HEK293 (cell line): ENCODE data around the gene EPOP.

Experiments used
- CTCF ChIA-PET: fragments of 350-600 bp; formaldehyde crosslinking; extraction: SDS; loops from one replicate; lab custom pipeline; 2021; ENCODE audit warnings: antibody characterized with exemption; lab: Yijun Ruan, JAX
- POLR2A ChIA-PET: fragments of 300-600 bp; formaldehyde crosslinking; extraction: SDS; loops from one replicate; lab custom pipeline; 2020; ENCODE audit warnings: antibody characterized with exemption, inconsistent platforms; lab: Yijun Ruan, JAX
- H3K27ac ChIP-seq: fragments of 200-500 bp; sonication (Bioruptor generic); 2 replicates; pipeline ENCODE4 v1.5.1; 2014; ENCODE audit warnings: low read depth, low read length, control low read depth, inconsistent platforms; ENCODE audit errors: extremely low read depth
- H3K36me3 ChIP-seq, 2 experiments: fragments of 200-500 bp in 1 of 2; sonication (Bioruptor generic) in 1 of 2; 1 replicate in 1 of 2; 2 replicates in 1 of 2; pipeline ENCODE4 v1.5.1; 2014 to 2017; ENCODE audit warnings: inconsistent platforms in 2 of 2, low read length in 2 of 2; ENCODE audit not compliant: control insufficient read depth in 2 of 2, insufficient read depth in 1 of 2
- H3K4me1 ChIP-seq: fragments of 200-500 bp; sonication (Bioruptor generic); 2 replicates; pipeline ENCODE4 v1.5.1; 2014; ENCODE audit warnings: mild to moderate bottlenecking, low read length, inconsistent platforms; ENCODE audit not compliant: control insufficient read depth, insufficient read depth
- H3K4me3 ChIP-seq: 2 replicates; pipeline ENCODE4 v1.5.1; 2011; ENCODE audit warnings: low read depth, mild to moderate bottlenecking, control low read depth, low read length, moderate library complexity
- H3K9me3 ChIP-seq: fragments of 200-500 bp; sonication (Bioruptor generic); 2 replicates; pipeline ENCODE4 v1.5.1; 2014; ENCODE audit warnings: low read depth, low read length, inconsistent platforms; ENCODE audit not compliant: control insufficient read depth, insufficient read depth
- BCL6B ChIP-seq: fragments of 450-650 bp; formaldehyde crosslinking; IDR thresholded peaks from 2 replicates; pipeline ENCODE4 v1.5.1; 2017; ENCODE audit warnings: missing biosample characterization, missing genetic modification characterization
- HOXD13 ChIP-seq: sonication (generic); formaldehyde crosslinking; IDR thresholded peaks from 2 replicates; pipeline ENCODE4 v1.8.0; 2022; ENCODE audit warnings: missing genetic modification reagents, borderline replicate concordance
- KLF9 ChIP-seq: fragments of 450-650 bp; formaldehyde crosslinking; IDR thresholded peaks from 2 replicates; pipeline ENCODE4 v1.5.1; 2016; ENCODE audit warnings: missing biosample characterization, missing genetic modification characterization, low read depth
- PATZ1 ChIP-seq: fragments of 450-650 bp; formaldehyde crosslinking; IDR thresholded peaks from 2 replicates; pipeline ENCODE4 v1.5.1; 2016; ENCODE audit warnings: missing biosample characterization, missing genetic modification characterization
- PRDM1 ChIP-seq: fragments of 450-650 bp; formaldehyde crosslinking; IDR thresholded peaks from 2 replicates; pipeline ENCODE4; 2016; ENCODE audit warnings: missing biosample characterization, missing genetic modification characterization
- SETDB1 ChIP-seq: IDR thresholded peaks from one replicate; pipeline ENCODE4 v1.6.1; 2017; ENCODE audit warnings: mild to moderate bottlenecking, low read length, moderate library complexity, mixed read lengths; ENCODE audit not compliant: insufficient read length
- ZBTB10 ChIP-seq: fragments of 450-650 bp; formaldehyde crosslinking; IDR thresholded peaks from 2 replicates; pipeline ENCODE4 v1.5.1; 2016; ENCODE audit warnings: missing biosample characterization, missing genetic modification characterization
- ZFP41 ChIP-seq: fragments of 450-650 bp; formaldehyde crosslinking; IDR thresholded peaks from 2 replicates; pipeline ENCODE4 v1.5.1; 2016; ENCODE audit warnings: missing biosample characterization, missing genetic modification characterization, borderline replicate concordance
- ZNF175 ChIP-seq: fragments of 450-650 bp; formaldehyde crosslinking; IDR thresholded peaks from 2 replicates; pipeline ENCODE4 v1.5.1; 2016; ENCODE audit warnings: missing biosample characterization, missing genetic modification characterization
- ZNF280C ChIP-seq: fragments of 450-650 bp; formaldehyde crosslinking; IDR thresholded peaks from 2 replicates; pipeline ENCODE4 v1.5.1; 2016; ENCODE audit warnings: missing biosample characterization, missing genetic modification characterization
- ZNF398 ChIP-seq: fragments of 450-650 bp; formaldehyde crosslinking; IDR thresholded peaks from 2 replicates; pipeline ENCODE4 v1.5.1; 2017; ENCODE audit warnings: missing biosample characterization, missing genetic modification characterization
- ZNF449 ChIP-seq: fragments of 450-650 bp; formaldehyde crosslinking; IDR thresholded peaks from 2 replicates; pipeline ENCODE4 v1.5.1; 2017; ENCODE audit warnings: missing biosample characterization, mild to moderate bottlenecking, missing genetic modification characterization, moderate library complexity
- ZNF488 ChIP-seq: fragments of 450-650 bp; formaldehyde crosslinking; IDR thresholded peaks from 2 replicates; pipeline ENCODE4 v1.5.1; 2016; ENCODE audit warnings: missing biosample characterization, missing genetic modification characterization
- ZNF514 ChIP-seq: fragments of 450-650 bp; formaldehyde crosslinking; IDR thresholded peaks from 2 replicates; pipeline ENCODE4 v1.5.1; 2016; ENCODE audit warnings: missing biosample characterization, missing genetic modification characterization
- ZNF548 ChIP-seq: fragments of 450-650 bp; formaldehyde crosslinking; IDR thresholded peaks from 2 replicates; pipeline ENCODE4 v1.5.1; 2016; ENCODE audit warnings: missing biosample characterization, missing genetic modification characterization
- ZNF560 ChIP-seq: fragments of 450-650 bp; formaldehyde crosslinking; IDR thresholded peaks from 2 replicates; pipeline ENCODE4 v1.5.1; 2017; ENCODE audit warnings: missing biosample characterization, missing genetic modification characterization, borderline replicate concordance
- ZNF600 ChIP-seq: fragments of 450-650 bp; formaldehyde crosslinking; IDR thresholded peaks from 2 replicates; pipeline ENCODE4 v1.5.1; 2016; ENCODE audit warnings: missing biosample characterization, missing genetic modification characterization
- ZNF639 ChIP-seq: fragments of 450-650 bp; formaldehyde crosslinking; IDR thresholded peaks from 2 replicates; pipeline ENCODE4 v1.5.1; 2016; ENCODE audit warnings: missing biosample characterization, missing genetic modification characterization
- ZNF791 ChIP-seq: fragments of 450-650 bp; formaldehyde crosslinking; IDR thresholded peaks from 2 replicates; pipeline ENCODE4 v1.5.1; 2016; ENCODE audit warnings: missing biosample characterization, missing genetic modification characterization
- ZXDB ChIP-seq: fragments of 450-650 bp; formaldehyde crosslinking; IDR thresholded peaks from 2 replicates; pipeline ENCODE4 v1.5.1; 2016; ENCODE audit warnings: missing biosample characterization, missing genetic modification characterization

EPOP gene

GRCh38 chr17:38674014-38674748 is 576 bp downstream of the EPOP start (continued):
- no peak for TF ChIP-seq PRDM1 (tag by site-specific recombination)
- TF ChIP-seq PATZ1 (tag by site-specific recombination), result peak; percentile 7; the same call in 1 of the 2 replicates
- TF ChIP-seq ZNF791 (tag by site-specific recombination), result no peak
- no peak for TF ChIP-seq BCL6B
- TF ChIP-seq ZNF560, result no peak
- TF ChIP-seq ZXDB, result peak; percentile 58; the same call in 1 of the 2 replicates
- no peak for TF ChIP-seq SETDB1
- TF ChIP-seq ZNF175 (tag by site-specific recombination), result no peak
- no peak for TF ChIP-seq ZNF514 (tag by site-specific recombination)
- no peak for TF ChIP-seq ZNF398 (tag by site-specific recombination)
- TF ChIP-seq ZNF449 (tag by site-specific recombination), result no peak
- no peak for TF ChIP-seq KLF9
- TF ChIP-seq ZFP41 (tag by site-specific recombination), result no peak
- TF ChIP-seq ZBTB10 (tag by site-specific recombination), result peak; percentile 70
- no peak for TF ChIP-seq HOXD13 (CRISPR knock-in tag)
- no peak for TF ChIP-seq ZNF600 (tag by site-specific recombination)
- TF ChIP-seq ZNF548 (tag by site-specific recombination), result no peak

- Histone ChIP-seq H3K27ac (peak overlapping the region; percentile 8; the same call in 1 of the 2 replicates), H3K4me3 (peak overlapping the region; percentile 45)
- TF ChIP-seq ZNF488 (tag by site-specific recombination) (no peak), ZNF280C (tag by site-specific recombination) (no peak), ZNF639 (no peak)
Observed at GRCh38 chr17:38673707-38674013, 1.1 kb downstream of the EPOP start.

More at GRCh38 chr17:38673707-38674013, 1.1 kb downstream of the EPOP start:
- CTCF ChIA-PET, result interaction anchor here (0.7 to 0.9 kb wide), 3 partner anchors 11 to 165 kb away, joined by 3 to 4 read pairs (median 3); no protein-coding TSS in a partner anchor
- POLR2A ChIA-PET, result interaction anchor here (1.3 kb wide), 1 partner anchor 18 kb away, joined by 3 read pairs; no protein-coding TSS in a partner anchor
- Histone ChIP-seq H3K36me3 (no peaks in the 10 kb centered on the region), H3K4me1 (peaks cover 18% of the 10 kb centered on the region), H3K9me3 (no peaks in the 10 kb centered on the region)
